ENCODE measurements around the gene KDF1. TPM values are rescaled to one million over a fixed set of nuclear protein-coding genes. Genes with fewer than 3 reads are reported as not detected.

Gene KDF1
- total and polyA plus RNA-seq, 2 of the 13 experiments (the other 11 are each of a cell fraction or from before 2014, with no cell fraction given): 1.9 to 4.9 TPM

- no peak for TF ChIP-seq ZBTB39 (CRISPR knock-in tag; IDR thresholded peaks at IDR 0.05)
- TF ChIP-seq MED13 (CRISPR knock-in tag; IDR thresholded peaks at IDR 0.05): no peak
- TF ChIP-seq MLXIP (CRISPR knock-in tag; IDR thresholded peaks at IDR 0.05; ENCODE audit: borderline replicate concordance): no peak
- TF ChIP-seq NFYB (CRISPR knock-in tag; IDR thresholded peaks at IDR 0.05): no peak
- TF ChIP-seq ZNF512 (CRISPR knock-in tag; IDR thresholded peaks at IDR 0.05): no peak
- 0 out of 2 replicates have a peak, but pooled peaks have one; percentile 18 for TF ChIP-seq ZNF275 (CRISPR knock-in tag; IDR thresholded peaks at IDR 0.05; ENCODE audit: borderline replicate concordance)
- peak; percentile 82 for TF ChIP-seq POLR2G (IDR thresholded peaks at IDR 0.05; ENCODE audit: low read depth, low read length)
- no peak for TF ChIP-seq ZNF720 (CRISPR knock-in tag; IDR thresholded peaks at IDR 0.05)
- TF ChIP-seq ARNT2 (CRISPR knock-in tag; IDR thresholded peaks at IDR 0.05; ENCODE audit: low read depth): no peak
- TF ChIP-seq SKI (IDR thresholded peaks at IDR 0.05; ENCODE audit: partially characterized antibody): peak; percentile 46
- no peak for TF ChIP-seq ZNF780A (CRISPR knock-in tag; IDR thresholded peaks at IDR 0.05)
- peak; percentile 25 for TF ChIP-seq RBFOX2 (IDR thresholded peaks at IDR 0.05; ENCODE audit: low read depth, low read length)
- TF ChIP-seq MED1 (CRISPR knock-in tag; IDR thresholded peaks at IDR 0.05): peak; percentile 82; the same call in 1 of the 2 replicates
- no peak for TF ChIP-seq ZNF367 (CRISPR knock-in tag; IDR thresholded peaks at IDR 0.05; ENCODE audit: borderline replicate concordance)
- TF ChIP-seq JUND (CRISPR knock-in tag; IDR thresholded peaks at IDR 0.05): peak; percentile 88
- no peak for TF ChIP-seq PBX3 (CRISPR knock-in tag; IDR thresholded peaks at IDR 0.05; ENCODE audit: borderline replicate concordance)
- TF ChIP-seq ETS1 (CRISPR knock-in tag; IDR thresholded peaks at IDR 0.05): no peak
- TF ChIP-seq ZNF891 (CRISPR knock-in tag; IDR thresholded peaks at IDR 0.05): no peak
- no peak for TF ChIP-seq TOPORS (CRISPR knock-in tag; IDR thresholded peaks at IDR 0.05)
Observed at GRCh38 chr1:26991310-26992116, 31.2 kb upstream of the KDF1 start (continued).
